ENCODE results near the gene DIRAS1.

The DIRAS1 gene

GRCh38 chr19:2743099-2743498, 21.9 kb upstream of the DIRAS1 start:
- TF ChIP-seq EZH2phosphoT487 (conservative IDR thresholded peaks at IDR 0.05; ENCODE audit: low read length), result no peak
- TF ChIP-seq, protein P1, sequence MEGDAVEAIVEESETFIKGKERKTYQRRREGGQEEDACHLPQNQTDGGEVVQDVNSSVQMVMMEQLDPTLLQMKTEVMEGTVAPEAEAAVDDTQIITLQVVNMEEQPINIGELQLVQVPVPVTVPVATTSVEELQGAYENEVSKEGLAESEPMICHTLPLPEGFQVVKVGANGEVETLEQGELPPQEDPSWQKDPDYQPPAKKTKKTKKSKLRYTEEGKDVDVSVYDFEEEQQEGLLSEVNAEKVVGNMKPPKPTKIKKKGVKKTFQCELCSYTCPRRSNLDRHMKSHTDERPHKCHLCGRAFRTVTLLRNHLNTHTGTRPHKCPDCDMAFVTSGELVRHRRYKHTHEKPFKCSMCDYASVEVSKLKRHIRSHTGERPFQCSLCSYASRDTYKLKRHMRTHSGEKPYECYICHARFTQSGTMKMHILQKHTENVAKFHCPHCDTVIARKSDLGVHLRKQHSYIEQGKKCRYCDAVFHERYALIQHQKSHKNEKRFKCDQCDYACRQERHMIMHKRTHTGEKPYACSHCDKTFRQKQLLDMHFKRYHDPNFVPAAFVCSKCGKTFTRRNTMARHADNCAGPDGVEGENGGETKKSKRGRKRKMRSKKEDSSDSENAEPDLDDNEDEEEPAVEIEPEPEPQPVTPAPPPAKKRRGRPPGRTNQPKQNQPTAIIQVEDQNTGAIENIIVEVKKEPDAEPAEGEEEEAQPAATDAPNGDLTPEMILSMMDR (IDR thresholded peaks at IDR 0.05; ENCODE audit: insufficient read depth, low read length, poor library complexity, severe bottlenecking), result no peak
- Histone ChIP-seq H3K79me2 (ENCODE audit: insufficient read depth, low read length) (0 out of 2 replicates have a peak, but pooled peaks cover 6% of the 10 kb centered on the region), H3K27ac (ENCODE audit: low read depth, low read length) (no peak overlapping the region), H3K27me3 (ENCODE audit: low read length) (no peaks in the 10 kb centered on the region), H3K9me2 (replicated peaks; ENCODE audit: insufficient read depth, low read length) (no peaks in the 10 kb centered on the region), H3K4me3 (ENCODE audit: insufficient read depth, low read length, poor library complexity, severe bottlenecking) (no peak overlapping the region), H4K20me1 (ENCODE audit: low read depth, low read length) (no peaks in the 10 kb centered on the region), H3K9ac (ENCODE audit: low read length) (no peak overlapping the region), H3K9me3 (ENCODE audit: insufficient read depth, low read length) (no peaks in the 10 kb centered on the region), H2AFZ (ENCODE audit: low read depth, low read length, severe bottlenecking) (no peak overlapping the region), H3K36me3 (ENCODE audit: low read length) (no peaks in the 10 kb centered on the region), H3K4me2 (ENCODE audit: low read depth, low read length, poor library complexity, severe bottlenecking) (no peak overlapping the region), H3F3A (ENCODE audit: insufficient read depth) (no peaks in the 10 kb centered on the region)

DNA sequence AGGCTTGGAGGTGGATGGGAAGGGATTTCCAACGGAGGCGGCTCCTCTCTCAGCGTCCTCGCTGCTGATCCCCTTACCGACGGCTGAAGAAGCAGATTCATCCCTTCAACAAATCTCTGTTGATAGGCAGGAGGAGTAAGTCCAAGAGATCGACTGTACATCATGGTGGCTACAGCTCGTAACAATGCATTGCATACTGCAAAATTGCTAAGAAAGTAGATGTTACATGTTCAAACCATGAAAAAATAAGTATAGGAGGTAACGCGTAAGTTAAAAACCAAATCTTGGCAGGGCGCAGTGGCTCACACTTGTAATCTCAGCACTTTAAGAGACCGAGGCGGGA, 19.1 kb upstream of the DIRAS1 start:
- peak overlapping the region; percentile 41 for H3K4me3 ChIP-seq (ENCODE audit: insufficient read depth, low read length, poor library complexity, severe bottlenecking)
- H2AFZ ChIP-seq (ENCODE audit: low read depth, low read length, severe bottlenecking), result peak overlapping the region; percentile 99
- no peaks in the 10 kb centered on the region for H3K27me3 ChIP-seq (ENCODE audit: low read length)
- H3K4me2 ChIP-seq (ENCODE audit: low read depth, low read length, poor library complexity, severe bottlenecking), result peak overlapping the region; percentile 56
- TF ChIP-seq, protein P1 (IDR thresholded peaks at IDR 0.05; ENCODE audit: insufficient read depth, low read length, poor library complexity, severe bottlenecking), result no peak
- no peak for TF ChIP-seq EZH2phosphoT487 (conservative IDR thresholded peaks at IDR 0.05; ENCODE audit: low read length)
- no peaks in the 10 kb centered on the region for H3F3A ChIP-seq (ENCODE audit: insufficient read depth)
- H3K27ac ChIP-seq (ENCODE audit: low read depth, low read length), result no peak overlapping the region
- no peaks in the 10 kb centered on the region for H3K9me3 ChIP-seq (ENCODE audit: insufficient read depth, low read length)
- H3K9me2 ChIP-seq (replicated peaks; ENCODE audit: insufficient read depth, low read length), result no peaks in the 10 kb centered on the region
- H3K36me3 ChIP-seq (ENCODE audit: low read length), result 0 out of 2 replicates have a peak, but pooled peaks cover 3% of the 10 kb centered on the region
- 0 out of 2 replicates have a peak, but pooled peaks cover 6% of the 10 kb centered on the region for H3K79me2 ChIP-seq (ENCODE audit: insufficient read depth, low read length)
- H3K9ac ChIP-seq (ENCODE audit: low read length), result peak overlapping the region; percentile 64; the same call in 1 of the 2 replicates
- no peaks in the 10 kb centered on the region for H4K20me1 ChIP-seq (ENCODE audit: low read depth, low read length)

DNA sequence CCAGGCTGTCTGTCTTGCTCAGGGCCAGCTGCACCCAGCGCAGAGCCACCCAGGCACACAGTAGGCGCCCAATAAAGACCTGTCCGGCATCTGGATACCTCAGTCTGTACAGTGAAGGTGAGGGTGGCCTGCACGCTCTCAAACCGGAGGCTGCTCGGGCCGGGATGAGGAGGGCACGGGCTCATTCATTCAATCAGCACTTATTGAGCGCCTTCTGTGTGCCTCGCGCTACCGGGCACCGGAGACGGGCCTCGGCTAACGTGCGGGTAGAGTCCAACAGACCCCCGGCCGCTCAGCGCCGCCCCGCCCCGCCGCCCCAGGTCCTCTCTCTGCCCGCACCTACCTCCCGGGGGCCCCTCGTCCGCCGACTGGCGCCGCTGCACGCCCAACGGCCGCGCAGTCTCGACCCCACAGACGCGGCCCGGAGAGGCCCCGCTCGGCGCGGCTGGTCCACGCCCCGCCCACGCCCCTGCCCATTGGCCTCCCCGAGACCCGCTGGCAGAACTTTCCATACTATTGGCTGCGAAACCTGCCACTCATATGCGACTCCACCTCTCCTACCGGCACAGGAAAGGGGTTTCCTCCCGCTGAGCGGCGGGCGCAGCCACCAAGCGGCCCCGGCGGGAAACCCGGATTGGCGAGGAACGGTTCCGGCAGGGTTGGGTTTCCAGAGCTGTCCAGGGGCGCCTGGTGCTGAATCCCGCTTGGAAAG, 18.6 kb upstream of the DIRAS1 start, which contains the start of gene SLC39A3:
Gene SLC39A3 (minus strand): TSS at position 416 of the 712 bp plus-strand sequence. CDS start 2,760 bp downstream, outside the sequence.
- peak within 1 kb of the TSS; percentile 99 for H2AFZ ChIP-seq (ENCODE audit: low read depth, low read length, severe bottlenecking)

More for the DNA sequence above, 18.6 kb upstream of the DIRAS1 start, which contains the start of gene SLC39A3:
- peak within 1 kb of the TSS; percentile 92 for H3K4me2 ChIP-seq (ENCODE audit: low read depth, low read length, poor library complexity, severe bottlenecking)
- H3K9me3 ChIP-seq (ENCODE audit: insufficient read depth, low read length), result no peaks in the 10 kb centered on the region
- peak within 1 kb of the TSS; percentile 66 for H3K4me3 ChIP-seq (ENCODE audit: insufficient read depth, low read length, poor library complexity, severe bottlenecking)
- H3K36me3 ChIP-seq (ENCODE audit: low read length), result 0 out of 2 replicates have a peak, but pooled peaks cover 3% of the 10 kb centered on the region
- H3K27me3 ChIP-seq (ENCODE audit: low read length), result no peaks in the 10 kb centered on the region
- H4K20me1 ChIP-seq (ENCODE audit: low read depth, low read length), result no peaks in the 10 kb centered on the region
- H3F3A ChIP-seq (ENCODE audit: insufficient read depth), result no peaks in the 10 kb centered on the region
- no peaks in the 10 kb centered on the region for H3K9me2 ChIP-seq (replicated peaks; ENCODE audit: insufficient read depth, low read length)
- 0 out of 2 replicates have a peak, but pooled peaks cover 6% of the 10 kb centered on the region for H3K79me2 ChIP-seq (ENCODE audit: insufficient read depth, low read length)
- peak within 1 kb of the TSS; percentile 43 for H3K27ac ChIP-seq (ENCODE audit: low read depth, low read length)
- TF ChIP-seq EZH2phosphoT487 (conservative IDR thresholded peaks at IDR 0.05; ENCODE audit: low read length), result no peak
- TF ChIP-seq, protein P1 (IDR thresholded peaks at IDR 0.05; ENCODE audit: insufficient read depth, low read length, poor library complexity, severe bottlenecking), result no peak
- peak within 1 kb of the TSS; percentile 64 for H3K9ac ChIP-seq (ENCODE audit: low read length)
